CD14-positive monocyte (primary cell): ENCODE data around the gene RIPOR3. TPM values are rescaled to one million over a fixed set of nuclear protein-coding genes. Genes with fewer than 3 reads are reported as not detected.
A peak's percentile ranks its signal among the peaks of the same experiment; 100 is the strongest.

Experiments
- DNase-seq, 3 donors: peaks; one replicate each; pipeline ENCODE4 v3.0.0-alpha.2; 2011 to 2022
- H2AFZ ChIP-seq: 2 replicates; pipeline ENCODE4 v1.6.0; 2012; ENCODE audit warnings: mild to moderate bottlenecking, low read depth, low read length, inconsistent platforms; ENCODE audit not compliant: insufficient read depth, poor library complexity, severe bottlenecking
- H3K27ac ChIP-seq, 2 donors: 1 replicate in 1 of 2; 2 replicates in 1 of 2; pipeline ENCODE4 v1.5.1; 2012 to 2013; ENCODE audit warnings: low read length in 2 of 2, control low read depth in 1 of 2, inconsistent platforms in 1 of 2, low read depth in 1 of 2, mild to moderate bottlenecking in 1 of 2
- H3K27me3 ChIP-seq, 2 donors: one replicate each; pipeline versions ENCODE4 v1.6.0 to v1.6.1; 2011 to 2013; ENCODE audit warnings: low read length in 2 of 2; ENCODE audit not compliant: control insufficient read depth in 2 of 2, insufficient read depth in 2 of 2
- H3K36me3 ChIP-seq, 2 donors: replicated peaks in 1 of 2; 1 replicate in 1 of 2; 2 replicates in 1 of 2; pipeline versions ENCODE4 v1.5.1 to v1.6.1; 2012 to 2013; ENCODE audit warnings: low read length in 2 of 2, control low read depth in 1 of 2, inconsistent platforms in 1 of 2, mild to moderate bottlenecking in 1 of 2; ENCODE audit not compliant: insufficient read depth in 2 of 2, control insufficient read depth in 1 of 2
- H3K4me1 ChIP-seq, 2 donors: 1 replicate in 1 of 2; 2 replicates in 1 of 2; pipeline versions ENCODE4 v1.5.1 to v1.6.1; 2012 to 2013; ENCODE audit warnings: low read length in 2 of 2, control low read depth in 1 of 2, inconsistent platforms in 1 of 2, mild to moderate bottlenecking in 1 of 2, moderate library complexity in 1 of 2; ENCODE audit not compliant: insufficient read depth in 2 of 2, control insufficient read depth in 1 of 2
- H3K4me2 ChIP-seq: replicated peaks from 2 replicates; pipeline ENCODE3; 2012; ENCODE audit warnings: low read length, moderate library complexity, mild to moderate bottlenecking; ENCODE audit not compliant: poor library complexity, severe bottlenecking; ENCODE audit errors: extremely low read depth
- H3K4me3 ChIP-seq, 3 experiments: fragments of 200-600 bp in 1 of 3; sonication (generic) in 1 of 3; replicated peaks in 1 of 3; 1 replicate in 2 of 3; 2 replicates in 1 of 3; pipeline ENCODE4 v1.5.1; 2011 to 2013; ENCODE audit warnings: low read length in 3 of 3, mild to moderate bottlenecking in 3 of 3, control low read depth in 2 of 3, low read depth in 2 of 3, inconsistent platforms in 1 of 3, moderate library complexity in 1 of 3
- H3K79me2 ChIP-seq: 2 replicates; pipeline ENCODE4 v1.6.0; 2012; ENCODE audit warnings: mild to moderate bottlenecking, control low read depth, inconsistent platforms, low read length, moderate library complexity; ENCODE audit not compliant: insufficient read depth
- H3K9ac ChIP-seq: 2 replicates; pipeline ENCODE4 v1.6.0; 2017; ENCODE audit warnings: low read length, mild to moderate bottlenecking; ENCODE audit not compliant: insufficient read depth, poor library complexity, severe bottlenecking
- H3K9me3 ChIP-seq, 2 donors: replicated peaks in 1 of 2; 1 replicate in 1 of 2; 2 replicates in 1 of 2; pipeline versions ENCODE4 v1.5.1 to v1.6.1; 2012 to 2013; ENCODE audit warnings: low read length in 2 of 2, control low read depth in 1 of 2; ENCODE audit not compliant: control insufficient read depth in 1 of 2, insufficient read depth in 1 of 2
- H4K20me1 ChIP-seq: 2 replicates; pipeline ENCODE4 v1.6.0; 2012; ENCODE audit warnings: mild to moderate bottlenecking, low read length, control low read depth, moderate library complexity; ENCODE audit not compliant: insufficient read depth
- H3K27ac Mint-ChIP-seq, 7 donors: one replicate each; pipeline ENCODE4 v1.8.0; 2020; ENCODE audit warnings: mild to moderate bottlenecking in 7 of 7, mixed read lengths in 7 of 7, moderate library complexity in 6 of 7, inconsistent platforms in 2 of 7
- H3K27me3 Mint-ChIP-seq, 3 donors: one replicate each; pipeline ENCODE4 v1.8.0; 2021 to 2022; ENCODE audit warnings: low read depth in 3 of 3, mild to moderate bottlenecking in 3 of 3, mixed read lengths in 3 of 3, moderate library complexity in 3 of 3, inconsistent platforms in 1 of 3
- H3K36me3 Mint-ChIP-seq, 2 donors: one replicate each; pipeline ENCODE4 v1.8.0; 2020; ENCODE audit warnings: mixed read lengths in 2 of 2, inconsistent platforms in 1 of 2, mild to moderate bottlenecking in 1 of 2
- H3K4me1 Mint-ChIP-seq: one replicate; pipeline ENCODE4 v1.8.0; 2020; ENCODE audit warnings: mild to moderate bottlenecking, mixed read lengths
- H3K4me3 Mint-ChIP-seq, 2 donors: one replicate each; pipeline ENCODE4 v1.8.0; 2020; ENCODE audit warnings: mild to moderate bottlenecking in 2 of 2, mixed read lengths in 2 of 2, moderate library complexity in 1 of 2
- H3K9me3 Mint-ChIP-seq, 7 donors: one replicate each; pipeline ENCODE4 v1.8.0; 2020 to 2022; ENCODE audit warnings: mixed read lengths in 7 of 7, mild to moderate bottlenecking in 6 of 7, moderate library complexity in 6 of 7, inconsistent platforms in 2 of 7
- CTCF ChIP-seq: fragments of 200-600 bp; IDR thresholded peaks from one replicate; pipeline ENCODE4 v1.8.0; 2022; ENCODE audit warnings: antibody characterized with exemption, mild to moderate bottlenecking
- WGBS: methylation state at CpG from one replicate; pipeline ENCODE4 v1.1.5; 2013; ENCODE audit warnings: missing lambda C conversion rate; ENCODE audit not compliant: insufficient coverage; 5-methylcytosine and 5-hydroxymethylcytosine counted together
- intact Hi-C, 2 donors: fragments of 100-400 bp; cut with micrococcal nuclease; formaldehyde crosslinking; loops; one replicate each; pipeline versions ENCODE4 v1.15.0 to v1.15.1; 2023
- polyA plus RNA-seq, 3 donors: library from polyadenylated mRNA; depleted of rRNA in 1 of 3; unstranded in 2 of 3; stranded (reverse) in 1 of 3; fragments of 300-500 nt in 2 of 3; fragments of >200 nt in 1 of 3; fragmentation: Illumina TruSeq in 2 of 3; gene quantifications; 1 replicate in 2 of 3; 2 replicates in 1 of 3; pipeline ENCODE4 v1.2.3, GENCODE V29; 2012 to 2021

RIPOR3 gene
- polyA plus RNA-seq, 3 donors = not detected

- Mint-ChIP-seq H3K27ac (no peak overlapping the region), H3K27me3 (peaks cover 3 to 29% (median 11%) of the 10 kb centered on the region in 3 donors), H3K4me3 (no peak overlapping the region), H3K4me1 (peaks cover 13% of the 10 kb centered on the region), H3K9me3 (peaks cover 0 to 3% (median 0%) of the 10 kb centered on the region in 7 donors), H3K36me3 (no peaks in the 10 kb centered on the region)
- DNase-seq = no peak
- peaks cover 8 to 9% of the 10 kb centered on the region in 2 donors for H3K27me3 ChIP-seq
- intact Hi-C loops = no loop called here
- peaks cover 12 to 19% of the 10 kb centered on the region in 2 donors for H3K4me1 ChIP-seq
- no peaks in the 10 kb centered on the region for H3K79me2 ChIP-seq
- H3K27ac ChIP-seq = no peak overlapping the region
- no peaks in the 10 kb centered on the region for H3K9me3 ChIP-seq
- no peak for TF ChIP-seq CTCF
- H3K4me3 ChIP-seq = no peak overlapping the region
- no peak overlapping the region for H2AFZ ChIP-seq
- no peak overlapping the region for H3K9ac ChIP-seq
- H3K36me3 ChIP-seq = no peaks in the 10 kb centered on the region
- no peak overlapping the region for H3K4me2 ChIP-seq
- no CpG with 5 or more reads among the region's 1 CpG for WGBS
- no peaks in the 10 kb centered on the region for H4K20me1 ChIP-seq
Observed at GRCh38 chr20:50733644-50734349, 42.5 kb upstream of the RIPOR3 start.

GRCh38 chr20:50731930-50732690 is 40.8 kb upstream of the RIPOR3 start:
- Histone ChIP-seq H3K27me3 (peaks cover 8 to 9% of the 10 kb centered on the region in 2 donors), H3K79me2 (no peaks in the 10 kb centered on the region), H3K27ac (no peak overlapping the region), H3K36me3 (no peaks in the 10 kb centered on the region), H3K9ac (peak overlapping the region; percentile 64), H3K4me3 (peak overlapping the region; percentile 53 to 92 (median 90)), H3K9me3 (no peaks in the 10 kb centered on the region), H3K4me2 (peak overlapping the region; percentile 93), H2AFZ (peak overlapping the region; percentile 97), H3K4me1 (peaks cover 12 to 19% of the 10 kb centered on the region in 2 donors), H4K20me1 (no peaks in the 10 kb centered on the region)
- no peak for DNase-seq
- no peak for TF ChIP-seq CTCF
- Mint-ChIP-seq H3K4me3 (peak overlapping the region; percentile 85 to 89), H3K4me1 (peaks cover 14% of the 10 kb centered on the region), H3K27me3 (peaks cover 3 to 29% (median 11%) of the 10 kb centered on the region in 3 donors), H3K9me3 (peaks cover 0 to 3% (median 0%) of the 10 kb centered on the region in 7 donors), H3K27ac (peak overlapping the region in 1 of 7 donors; percentile 68), H3K36me3 (no peaks in the 10 kb centered on the region)
- 0% methylated on average over 21 of the region's 29 CpGs for WGBS
- intact Hi-C loops = no loop called here
